Inferior parietal cortex (tissue), 1 donor: Measurements from ENCODE around the gene FRS3.
A peak's percentile ranks its signal among the peaks of the same experiment; 100 is the strongest.

Experiments
- DNase-seq: peaks from one replicate; pipeline ENCODE4 v3.0.0-alpha.2; 2016; ENCODE audit errors: extremely low spot score

FRS3 gene

GRCh38 chr6:41741625-41742490 lies 37.8 kb downstream of the FRS3 start:
- DNase-seq: no peak

DNA sequence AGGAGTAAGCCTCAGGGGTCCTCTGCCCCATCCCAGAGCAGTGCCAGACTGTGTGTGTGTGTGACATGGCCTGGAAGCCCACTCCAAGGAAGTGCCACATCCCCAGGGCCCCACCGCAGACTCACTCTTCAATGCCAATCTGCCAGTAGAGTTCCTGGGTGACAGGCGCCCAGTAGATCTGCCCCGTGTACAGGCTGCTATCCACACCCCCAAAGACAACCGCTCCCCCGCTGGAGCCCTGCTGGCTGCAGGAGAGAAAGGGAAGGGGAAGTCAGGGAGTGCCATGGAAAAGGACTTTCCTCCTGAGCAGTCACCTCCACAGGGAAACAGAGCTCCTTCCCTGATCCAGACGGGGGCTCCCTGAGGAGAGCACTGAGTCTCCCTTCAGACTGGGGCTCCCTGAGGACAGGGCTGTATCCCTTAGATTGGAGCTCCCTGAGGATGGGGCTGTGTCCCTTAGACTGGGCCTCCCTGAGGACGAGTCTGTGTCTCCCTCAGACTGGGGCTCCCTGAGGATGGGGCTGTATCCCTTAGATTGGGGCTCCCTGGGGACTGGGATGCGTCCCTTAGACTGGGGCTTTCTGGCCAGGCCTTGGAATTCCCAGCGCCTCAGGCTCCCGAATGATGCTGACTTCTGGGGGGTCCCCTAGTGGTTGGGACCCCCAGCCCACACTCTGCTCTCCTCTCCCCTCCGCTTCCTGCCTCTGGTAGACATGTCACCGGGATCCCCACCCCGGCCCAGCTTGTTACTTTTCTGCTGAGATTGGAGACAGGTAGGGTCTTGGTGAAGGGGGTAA lies 39.1 kb downstream of the FRS3 start:
- DNase-seq: no peak

DNA sequence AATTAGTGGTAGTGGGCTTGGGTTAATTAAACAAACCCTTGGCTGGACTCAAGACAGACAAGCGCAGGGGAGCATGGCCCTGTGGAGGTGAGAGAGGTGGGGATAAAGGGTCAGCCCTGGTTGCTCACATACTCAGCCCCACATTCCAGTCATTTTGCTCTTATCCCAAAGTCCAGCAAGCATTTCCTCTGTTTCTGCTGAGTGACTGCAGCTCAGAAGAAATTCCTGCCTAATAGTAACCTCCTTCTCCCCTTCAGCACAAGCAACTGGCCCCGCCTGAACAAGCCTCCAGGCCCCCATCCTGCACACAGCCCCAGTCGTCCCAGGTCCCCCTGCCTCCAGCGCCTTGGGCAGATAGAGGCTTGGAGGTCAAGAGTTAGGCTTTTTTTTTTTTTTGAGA lies 40.7 kb downstream of the FRS3 start:
- no peak for DNase-seq

GRCh38 chr6:41737591-41738130 lies 42.0 kb downstream of the FRS3 start:
- no peak for DNase-seq

- DNase-seq: no peak
Observed at GRCh38 chr6:41736800-41737555, 42.7 kb downstream of the FRS3 start.

GRCh38 chr6:41736186-41736733 lies 43.4 kb downstream of the FRS3 start:
- DNase-seq: no peak

GRCh38 chr6:41735427-41736185 lies 44.1 kb downstream of the FRS3 start, which contains the start of gene TFEB:
TFEB (minus strand) TSS chr6:41735608; CDS start chr6:41691213, 44,395 bp downstream.
- DNase-seq: peak; percentile 96

DNA sequence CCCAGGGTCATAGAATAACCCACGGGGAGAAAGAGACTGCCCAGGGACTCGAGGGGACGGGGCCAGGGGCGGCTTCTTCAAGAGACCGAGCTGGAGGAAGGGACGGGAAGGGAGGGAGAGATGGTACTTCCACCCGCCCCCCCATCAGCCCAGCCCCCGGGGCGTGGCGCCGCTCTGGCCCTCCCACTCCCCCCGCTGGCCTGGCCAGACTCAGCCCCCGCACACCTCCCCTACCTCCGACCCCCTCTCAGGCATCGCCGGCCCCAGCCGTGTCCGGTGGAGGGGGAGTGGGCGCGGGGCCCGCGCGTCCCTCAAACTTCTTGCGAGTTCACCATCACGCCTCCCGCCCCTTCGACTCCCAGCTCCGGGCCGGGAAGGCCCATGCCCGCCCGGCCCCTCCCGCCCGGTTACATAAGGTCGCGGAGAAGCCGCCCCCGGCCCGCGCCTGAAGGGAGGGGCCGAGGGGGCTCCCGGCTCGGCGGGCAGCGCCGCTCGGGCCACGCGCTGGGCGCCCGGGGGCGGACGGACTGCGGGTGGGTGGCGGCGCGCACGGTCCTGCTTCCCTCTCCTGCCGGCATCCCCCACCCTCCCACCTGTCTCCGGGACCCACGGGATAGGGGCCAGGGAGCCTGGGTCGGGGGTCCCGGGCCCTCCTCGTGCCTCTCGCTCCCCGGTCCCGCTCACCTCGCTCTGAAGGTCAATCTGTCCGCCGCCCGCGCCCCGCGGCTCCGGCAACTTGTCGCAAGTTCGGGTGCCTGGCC lies 44.9 kb downstream of the FRS3 start:
- peak; percentile 65 for DNase-seq

DNA sequence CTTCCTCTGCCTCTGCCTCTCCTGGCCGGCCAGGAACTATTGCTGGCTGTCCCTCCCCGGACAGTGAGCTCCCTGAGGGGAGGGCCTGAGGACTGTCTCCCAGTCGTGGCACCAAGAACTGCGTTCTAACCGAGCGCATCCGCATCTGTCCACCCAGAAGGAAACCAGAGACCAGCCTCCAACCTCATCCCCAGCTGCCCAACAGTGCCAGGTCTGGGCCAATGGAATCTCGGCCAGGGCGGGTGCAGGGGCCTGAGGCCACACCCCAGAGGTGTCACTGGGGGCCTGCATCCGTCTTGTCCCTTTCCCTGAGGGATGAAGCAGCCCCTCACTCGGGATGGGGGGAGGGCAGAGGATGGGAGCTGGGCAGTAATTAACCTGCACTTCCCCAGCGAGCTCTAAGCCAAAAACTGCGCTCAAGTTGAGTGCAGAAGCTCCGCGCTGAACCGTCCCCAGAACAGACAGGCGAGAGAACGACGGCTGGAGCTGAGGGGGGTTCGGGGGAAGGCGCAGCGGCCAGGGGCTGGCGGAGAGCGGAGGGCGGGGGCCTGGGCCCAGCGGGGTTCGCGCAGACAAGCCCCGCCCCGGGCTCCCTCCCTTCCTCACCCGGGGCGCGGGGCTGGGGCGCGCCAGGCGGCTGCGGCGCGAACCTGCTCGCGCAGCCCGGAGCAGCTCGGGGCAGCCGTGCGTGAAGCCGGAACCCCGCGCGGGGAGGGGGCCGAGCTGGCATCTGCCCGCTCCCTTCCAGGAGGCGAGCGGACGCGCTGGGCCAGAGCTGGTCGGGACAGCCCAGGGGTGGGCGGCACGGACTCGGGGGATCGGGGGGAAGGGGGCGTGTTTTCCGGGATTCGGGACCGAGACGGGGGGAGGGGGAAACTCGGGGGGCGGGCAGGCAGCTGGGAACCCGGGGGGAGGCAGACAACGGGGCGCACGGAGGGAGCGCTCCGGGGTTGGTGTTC lies 45.7 kb downstream of the FRS3 start:
- peak; percentile 64 for DNase-seq

DNA sequence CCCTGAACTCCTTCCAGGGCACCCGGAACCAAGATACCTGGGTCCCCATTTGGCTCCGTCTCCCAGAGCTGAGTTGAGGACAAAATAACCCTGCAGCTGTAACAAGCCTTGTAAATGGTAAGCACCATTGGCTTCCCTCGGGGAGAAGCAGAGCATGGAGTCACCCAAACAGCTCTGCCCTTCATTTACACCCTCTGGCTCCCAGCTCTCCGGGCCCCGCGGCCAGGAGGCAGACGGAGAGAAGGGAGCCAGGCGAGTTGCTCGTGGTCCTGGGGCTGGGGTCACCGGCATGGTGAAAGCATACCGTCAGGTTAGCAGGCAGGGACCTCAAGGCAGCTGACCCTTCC lies 46.4 kb downstream of the FRS3 start:
- DNase-seq: peak; percentile 29

DNA sequence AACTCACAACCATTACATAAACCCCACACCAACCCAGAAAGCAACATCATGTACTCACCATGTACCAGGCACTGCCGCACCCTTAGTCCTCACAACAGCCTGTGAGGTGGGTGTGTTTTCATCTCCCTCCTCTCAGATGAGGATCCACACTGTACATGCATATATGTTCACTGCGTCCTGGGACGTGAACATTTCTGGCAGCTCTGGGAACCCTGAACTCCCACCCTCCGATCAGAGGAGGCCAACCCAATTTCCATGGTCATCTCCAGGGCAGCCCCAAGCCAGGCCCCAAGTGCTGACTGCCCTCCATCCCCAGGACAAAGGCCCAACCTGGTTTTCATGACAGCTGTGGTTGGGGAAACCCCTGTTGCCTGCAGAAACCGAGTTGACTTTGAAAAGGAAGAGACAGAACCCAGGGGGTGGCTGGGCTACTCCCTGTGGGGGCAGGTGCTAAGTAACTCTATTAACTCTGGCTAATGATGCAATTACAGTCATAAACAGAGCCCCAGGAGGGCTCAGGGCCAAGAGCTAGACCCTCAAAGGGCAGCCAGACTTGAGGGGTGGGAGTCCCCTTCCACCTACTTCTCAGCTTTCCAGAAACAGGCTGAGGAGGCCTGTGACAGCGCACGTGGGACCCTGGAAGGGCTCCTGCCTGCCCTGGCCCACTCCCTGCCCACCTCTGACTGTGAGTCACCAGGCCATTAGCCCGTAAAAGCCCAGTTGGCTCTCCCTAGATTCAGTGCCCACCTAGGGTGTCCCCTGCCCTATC lies 46.9 kb downstream of the FRS3 start:
- DNase-seq: peak; percentile 54

GRCh38 chr6:41732149-41732548 lies 47.6 kb downstream of the FRS3 start:
- no peak for DNase-seq

GRCh38 chr6:41731561-41732086 lies 48.1 kb downstream of the FRS3 start:
- DNase-seq: peak; percentile 11

- DNase-seq: peak; percentile 17
Observed at GRCh38 chr6:41730531-41731436, 48.9 kb downstream of the FRS3 start.

DNA sequence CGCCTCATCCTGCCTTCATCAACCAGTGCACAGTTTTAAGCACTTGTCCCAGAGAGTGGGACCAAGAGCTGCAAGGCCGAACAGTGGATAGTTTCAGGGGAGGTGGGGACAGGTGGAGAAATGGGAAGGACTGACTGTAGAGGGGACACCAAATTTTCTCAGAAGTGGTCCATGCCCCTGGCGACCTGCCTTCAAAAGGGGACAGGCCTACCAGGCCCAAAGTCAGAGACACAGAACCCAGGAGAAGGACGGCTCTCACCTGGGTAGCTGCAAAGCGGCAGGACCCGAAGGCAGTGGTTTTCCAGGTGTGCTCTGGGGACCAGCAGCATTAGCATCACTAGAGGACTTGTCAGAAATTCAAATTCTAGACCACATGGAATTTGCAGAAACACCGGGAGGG lies 50.1 kb downstream of the FRS3 start:
- DNase-seq: no peak

DNA sequence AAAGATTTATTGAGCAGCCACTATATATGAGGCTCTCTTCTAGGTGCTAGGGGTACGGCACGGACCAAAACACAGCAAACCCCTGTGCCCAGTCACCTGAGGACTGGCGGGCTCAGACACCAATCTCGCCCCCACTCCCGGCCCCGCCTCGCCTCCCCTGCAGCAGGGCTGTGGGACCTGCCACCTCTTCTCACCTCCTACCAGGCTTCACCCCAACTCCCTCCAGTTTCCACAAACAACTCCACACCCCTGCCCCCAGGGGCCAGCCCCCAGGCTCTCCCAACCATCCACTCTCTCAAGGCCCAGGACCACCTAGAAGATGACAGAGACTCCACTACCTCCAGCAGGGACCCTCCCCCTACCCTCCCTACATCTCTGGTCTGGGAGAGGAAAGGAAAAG lies 50.7 kb downstream of the FRS3 start:
- DNase-seq: no peak
